ENCODE results near the gene MROH8. TPM values are rescaled to one million over a fixed set of nuclear protein-coding genes. Genes with fewer than 3 reads are reported as not detected.

MROH8 gene
- total RNA-seq, 4 donors from 2014 or later, result 0.83 to 4.7 (median 3.1) TPM

- H3K27ac ChIP-seq, result no peak overlapping the region
- H3K36me3 ChIP-seq, result no peaks in the 10 kb centered on the region
- TF ChIP-seq CTCF (IDR thresholded peaks at IDR 0.05) (no peak), POLR2AphosphoS5 (IDR thresholded peaks at IDR 0.05) (no peak), EP300 (IDR thresholded peaks at IDR 0.05) (no peak), POLR2A (IDR thresholded peaks at IDR 0.05) (no peak)
- H3K9me3 ChIP-seq, result no peaks in the 10 kb centered on the region
- no peak for DNase-seq (ENCODE audit: low spot score in 2 of 2)
- no peak overlapping the region for H3K4me3 ChIP-seq
- H3K4me1 ChIP-seq, result peaks cover 6% of the 10 kb centered on the region
- 93% methylated on average over 4 of the region's 4 CpGs for WGBS
- H3K27me3 ChIP-seq, result no peaks in the 10 kb centered on the region
Observed at GRCh38 chr20:37163832-37164554, 15.4 kb downstream of the MROH8 start.

- Histone ChIP-seq H3K36me3 (no peaks in the 10 kb centered on the region), H3K9me3 (no peaks in the 10 kb centered on the region), H3K4me3 (no peak overlapping the region), H3K27ac (no peak overlapping the region), H3K4me1 (peaks cover 6% of the 10 kb centered on the region), H3K27me3 (no peaks in the 10 kb centered on the region)
- WGBS, result 22% methylated on average over 6 of the region's 6 CpGs
- TF ChIP-seq CTCF (IDR thresholded peaks at IDR 0.05) (no peak), POLR2A (IDR thresholded peaks at IDR 0.05) (no peak), POLR2AphosphoS5 (IDR thresholded peaks at IDR 0.05) (no peak), EP300 (IDR thresholded peaks at IDR 0.05) (no peak)
- DNase-seq (ENCODE audit: low spot score in 2 of 2), result no peak
Observed at GRCh38 chr20:37162646-37163045, 16.7 kb downstream of the MROH8 start.

- no peak overlapping the region for H3K4me3 ChIP-seq
- no peaks in the 10 kb centered on the region for H3K36me3 ChIP-seq
- 59% methylated on average over 12 of the region's 12 CpGs for WGBS
- H3K9me3 ChIP-seq, result no peaks in the 10 kb centered on the region
- H3K27me3 ChIP-seq, result no peaks in the 10 kb centered on the region
- DNase-seq (ENCODE audit: low spot score in 2 of 2), result no peak
- TF ChIP-seq POLR2A (IDR thresholded peaks at IDR 0.05) (no peak), POLR2AphosphoS5 (IDR thresholded peaks at IDR 0.05) (no peak), EP300 (IDR thresholded peaks at IDR 0.05) (no peak), CTCF (IDR thresholded peaks at IDR 0.05) (no peak)
- H3K27ac ChIP-seq, result no peak overlapping the region
- H3K4me1 ChIP-seq, result peaks cover 6% of the 10 kb centered on the region
Observed at GRCh38 chr20:37161830-37162549, 17.4 kb downstream of the MROH8 start.

GRCh38 chr20:37160683-37161082 lies 18.7 kb downstream of the MROH8 start:
- Histone ChIP-seq H3K27me3 (no peaks in the 10 kb centered on the region), H3K27ac (no peak overlapping the region), H3K4me1 (peaks cover 6% of the 10 kb centered on the region), H3K36me3 (no peaks in the 10 kb centered on the region), H3K9me3 (no peaks in the 10 kb centered on the region), H3K4me3 (no peak overlapping the region)
- WGBS, result 94% methylated on average over 10 of the region's 10 CpGs
- TF ChIP-seq POLR2AphosphoS5 (IDR thresholded peaks at IDR 0.05) (no peak), EP300 (IDR thresholded peaks at IDR 0.05) (no peak), POLR2A (IDR thresholded peaks at IDR 0.05) (no peak), CTCF (IDR thresholded peaks at IDR 0.05) (no peak)
- DNase-seq (ENCODE audit: low spot score in 2 of 2), result no peak

GRCh38 chr20:37158248-37158647 lies 21.1 kb downstream of the MROH8 start:
- H3K4me3 ChIP-seq, result no peak overlapping the region
- DNase-seq (ENCODE audit: low spot score in 2 of 2), result no peak
- no peak overlapping the region for H3K27ac ChIP-seq
- H3K4me1 ChIP-seq, result peaks cover 6% of the 10 kb centered on the region
- no peaks in the 10 kb centered on the region for H3K27me3 ChIP-seq
- no peaks in the 10 kb centered on the region for H3K9me3 ChIP-seq
- no peak for TF ChIP-seq CTCF (IDR thresholded peaks at IDR 0.05)
- no peak for TF ChIP-seq POLR2A (IDR thresholded peaks at IDR 0.05)
- TF ChIP-seq POLR2AphosphoS5 (IDR thresholded peaks at IDR 0.05), result no peak
- 99% methylated on average over 4 of the region's 4 CpGs for WGBS
- H3K36me3 ChIP-seq, result no peaks in the 10 kb centered on the region
